HepG2 (cell line): ENCODE results near the gene DMGDH. TPM values are rescaled to one million over a fixed set of nuclear protein-coding genes. Genes with fewer than 3 reads are reported as not detected.

Experiments
- ERF ChIP-seq: IDR thresholded peaks from 2 replicates; pipeline ENCODE4 v1.6.1; 2018; ENCODE audit warnings: missing biosample characterization, missing genetic modification reagents
- ESRRA ChIP-seq: sonication (generic); formaldehyde crosslinking; IDR thresholded peaks from 2 replicates; pipeline ENCODE4 v1.5.1; 2020; ENCODE audit warnings: mild to moderate bottlenecking, low read depth, missing genetic modification reagents
- MAF1 ChIP-seq: sonication (generic); formaldehyde crosslinking; IDR thresholded peaks from 2 replicates; pipeline ENCODE4 v1.5.0; 2020; ENCODE audit warnings: missing genetic modification reagents, borderline replicate concordance
- NPAS2 ChIP-seq: sonication (generic); formaldehyde crosslinking; IDR thresholded peaks from 2 replicates; pipeline ENCODE4 v1.8.0; 2022; ENCODE audit warnings: mild to moderate bottlenecking, missing genetic modification reagents, borderline replicate concordance
- SMARCE1 ChIP-seq: fragments of 450-650 bp; IDR thresholded peaks from 2 replicates; pipeline ENCODE4 v1.6.1; 2017; ENCODE audit warnings: borderline replicate concordance
- SMC3 ChIP-seq: IDR thresholded peaks from 2 replicates; pipeline ENCODE4 v1.6.1; 2011; ENCODE audit warnings: low read length, improper control_type of control experiment
- SOX13 ChIP-seq, 3 experiments: fragments of 450-650 bp in 1 of 3; sonication (generic) in 1 of 3; formaldehyde crosslinking in 1 of 3; IDR thresholded peaks in 2 of 3; conservative IDR thresholded peaks in 1 of 3; 2 replicates each; pipeline versions ENCODE4 v1.5.0 to v1.6.1; 2016 to 2020; ENCODE audit warnings: antibody characterized with exemption in 1 of 3, mild to moderate bottlenecking in 1 of 3, missing compliant biosample characterization in 1 of 3, missing genetic modification reagents in 1 of 3, moderate library complexity in 1 of 3
- SOX5 ChIP-seq: IDR thresholded peaks from 2 replicates; pipeline ENCODE4 v1.6.1; 2016; ENCODE audit warnings: borderline replicate concordance
- SUZ12 ChIP-seq: fragments of 150-350 bp; IDR thresholded peaks from 2 replicates; pipeline ENCODE4 v1.6.1; 2014; ENCODE audit warnings: low read depth, low read length
- TAF1 ChIP-seq: sonication (generic); formaldehyde crosslinking; IDR thresholded peaks from 2 replicates; pipeline ENCODE4 v1.4.0; 2020; ENCODE audit warnings: missing genetic modification reagents
- U2AF1 ChIP-seq: fragments of 200-400 bp; formaldehyde crosslinking; optimal IDR thresholded peaks from 2 replicates; pipeline ENCODE3; 2017; ENCODE audit warnings: mild to moderate bottlenecking, low read depth, low read length
- WIZ ChIP-seq: sonication (generic); formaldehyde crosslinking; IDR thresholded peaks from 2 replicates; pipeline ENCODE4 v1.5.1; 2020; ENCODE audit warnings: mild to moderate bottlenecking, missing genetic modification reagents
- ZNF205 ChIP-seq: IDR thresholded peaks from 2 replicates; pipeline ENCODE4 v1.6.1; 2018; ENCODE audit warnings: missing biosample characterization, missing genetic modification reagents
- ZNF383 ChIP-seq: sonication (generic); formaldehyde crosslinking; IDR thresholded peaks from 2 replicates; pipeline ENCODE4 v1.4.0; 2020; ENCODE audit warnings: missing genetic modification reagents, mild to moderate bottlenecking, borderline replicate concordance
- ZNF841 ChIP-seq: sonication (generic); formaldehyde crosslinking; IDR thresholded peaks from 2 replicates; pipeline ENCODE4 v1.8.1; 2023; ENCODE audit warnings: missing genetic modification reagents, borderline replicate concordance
- ZSCAN21 ChIP-seq: sonication (generic); formaldehyde crosslinking; IDR thresholded peaks from 2 replicates; pipeline ENCODE4 v1.8.0; 2022; ENCODE audit warnings: mild to moderate bottlenecking, missing genetic modification reagents, moderate library complexity, borderline replicate concordance
- ZSCAN30 ChIP-seq: sonication (generic); formaldehyde crosslinking; IDR thresholded peaks from 2 replicates; pipeline ENCODE4 v1.5.0; 2020; ENCODE audit warnings: mild to moderate bottlenecking, missing genetic modification reagents
- ZZZ3 ChIP-seq: sonication (generic); formaldehyde crosslinking; IDR thresholded peaks from 2 replicates; pipeline ENCODE4 v1.4.0; 2020; ENCODE audit warnings: missing genetic modification reagents, mild to moderate bottlenecking, borderline replicate concordance
- polyA plus RNA-seq, 8 experiments: library from polyadenylated mRNA; depleted of rRNA in 3 of 8; stranded (reverse) in 7 of 8; unstranded in 1 of 8; fragments of >200 nt; fragmentation: Illumina TruSeq in 4 of 8; extraction: Trizol in 4 of 8; gene quantifications; 2 replicates each; pipeline versions ENCODE4 v1.2.1 to v1.2.3, GENCODE V29; 2011 to 2016; ENCODE audit warnings: low read depth in 4 of 8, missing spikeins in 1 of 8, mixed read lengths in 1 of 8; ENCODE audit not compliant: insufficient read depth in 1 of 8
- total RNA-seq, 5 experiments: library from RNA; depleted of rRNA; stranded (reverse); fragments of >200 nt; fragmentation: Illumina TruSeq; extraction: Trizol; gene quantifications; 2 replicates each; pipeline ENCODE4 v1.2.3, GENCODE V29; 2016; ENCODE audit warnings: low read depth in 1 of 5
- TF ChIP-seq, protein P1 (sequence below): IDR thresholded peaks from 2 replicates; pipeline ENCODE4 v1.4.0; 2020; ENCODE audit warnings: mild to moderate bottlenecking, missing genetic modification reagents
- TF ChIP-seq, protein P2 (sequence below): sonication (generic); formaldehyde crosslinking; IDR thresholded peaks from 2 replicates; pipeline ENCODE4 v1.8.1; 2022; ENCODE audit warnings: mild to moderate bottlenecking, missing genetic modification reagents
- TF ChIP-seq, protein P3 (sequence below): sonication (generic); formaldehyde crosslinking; IDR thresholded peaks from 2 replicates; pipeline ENCODE4 v1.4.0; 2020; ENCODE audit warnings: mild to moderate bottlenecking, missing genetic modification reagents
- TF ChIP-seq, protein P4 (sequence below): IDR thresholded peaks from 2 replicates; pipeline ENCODE4 v1.6.1; 2016

DMGDH gene
- total and polyA plus RNA-seq, 2 of the 13 experiments (the other 11 are each of a cell fraction or from before 2014, with no cell fraction given): 3.6 to 7.9 TPM

DNA sequence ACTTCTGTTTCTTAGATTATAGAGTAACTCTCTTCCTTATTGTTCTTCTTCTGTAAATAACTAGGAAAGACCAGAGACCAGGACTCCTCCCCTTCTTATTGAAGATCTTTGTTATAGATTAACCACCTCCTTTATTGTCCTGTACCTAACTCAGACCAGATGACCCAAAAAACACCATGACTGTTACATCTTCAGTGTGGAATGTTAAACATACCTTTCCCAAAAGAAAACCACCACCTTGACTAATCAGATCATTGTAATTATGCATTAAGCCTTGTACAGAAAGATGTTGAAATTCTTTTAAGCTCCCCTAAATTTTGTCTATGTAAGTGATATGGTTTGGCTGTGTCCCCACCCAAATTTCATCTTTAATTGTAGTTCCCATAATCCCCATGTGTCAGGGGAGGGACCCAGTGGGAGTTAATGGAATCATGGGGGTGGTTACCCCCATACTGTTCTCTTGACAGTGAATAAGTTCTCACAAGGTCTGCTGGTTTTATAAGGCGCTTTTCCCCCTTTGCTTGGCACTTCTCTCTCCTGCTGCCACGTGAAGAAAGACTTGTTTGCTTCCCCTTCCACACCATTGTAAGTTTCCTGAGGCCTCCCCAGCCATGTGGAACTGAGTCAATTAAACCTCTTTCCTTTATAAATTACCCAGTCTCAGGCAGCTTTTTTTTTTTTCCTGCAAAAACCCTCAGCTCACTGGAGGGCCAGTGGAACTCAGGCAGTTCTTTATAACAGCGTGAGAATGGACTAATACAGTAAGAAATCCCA, 110.6 kb downstream of the DMGDH start (continued):
- TF ChIP-seq ESRRA (CRISPR knock-in tag) (no peak), ZNF383 (no peak), U2AF1 (no peak), ZSCAN21 (CRISPR knock-in tag) (no peak), ZNF841 (CRISPR knock-in tag) (no peak), TAF1 (no peak), NPAS2 (no peak), ZNF205 (CRISPR knock-in tag) (no peak), ZZZ3 (CRISPR knock-in tag) (no peak), MAF1 (no peak), SOX13 (IDR thresholded peaks at IDR 0.05) (peak; percentile 72; the same call in 1 of the 2 replicates), SOX13 (CRISPR knock-in tag; conservative IDR thresholded peaks at IDR 0.05 in 1 of 2, IDR thresholded peaks at IDR 0.05 in 1 of 2) (peak in 1 of 2 experiments; percentile 98; a peak in 2 of 4 replicates), SMARCE1 (no peak), SMC3 (no peak), ZSCAN30 (CRISPR knock-in tag) (no peak), ERF (CRISPR knock-in tag) (no peak), SUZ12 (no peak), WIZ (CRISPR knock-in tag) (no peak), SOX5 (CRISPR knock-in tag) (peak; percentile 99)
- TF ChIP-seq, protein P1, sequence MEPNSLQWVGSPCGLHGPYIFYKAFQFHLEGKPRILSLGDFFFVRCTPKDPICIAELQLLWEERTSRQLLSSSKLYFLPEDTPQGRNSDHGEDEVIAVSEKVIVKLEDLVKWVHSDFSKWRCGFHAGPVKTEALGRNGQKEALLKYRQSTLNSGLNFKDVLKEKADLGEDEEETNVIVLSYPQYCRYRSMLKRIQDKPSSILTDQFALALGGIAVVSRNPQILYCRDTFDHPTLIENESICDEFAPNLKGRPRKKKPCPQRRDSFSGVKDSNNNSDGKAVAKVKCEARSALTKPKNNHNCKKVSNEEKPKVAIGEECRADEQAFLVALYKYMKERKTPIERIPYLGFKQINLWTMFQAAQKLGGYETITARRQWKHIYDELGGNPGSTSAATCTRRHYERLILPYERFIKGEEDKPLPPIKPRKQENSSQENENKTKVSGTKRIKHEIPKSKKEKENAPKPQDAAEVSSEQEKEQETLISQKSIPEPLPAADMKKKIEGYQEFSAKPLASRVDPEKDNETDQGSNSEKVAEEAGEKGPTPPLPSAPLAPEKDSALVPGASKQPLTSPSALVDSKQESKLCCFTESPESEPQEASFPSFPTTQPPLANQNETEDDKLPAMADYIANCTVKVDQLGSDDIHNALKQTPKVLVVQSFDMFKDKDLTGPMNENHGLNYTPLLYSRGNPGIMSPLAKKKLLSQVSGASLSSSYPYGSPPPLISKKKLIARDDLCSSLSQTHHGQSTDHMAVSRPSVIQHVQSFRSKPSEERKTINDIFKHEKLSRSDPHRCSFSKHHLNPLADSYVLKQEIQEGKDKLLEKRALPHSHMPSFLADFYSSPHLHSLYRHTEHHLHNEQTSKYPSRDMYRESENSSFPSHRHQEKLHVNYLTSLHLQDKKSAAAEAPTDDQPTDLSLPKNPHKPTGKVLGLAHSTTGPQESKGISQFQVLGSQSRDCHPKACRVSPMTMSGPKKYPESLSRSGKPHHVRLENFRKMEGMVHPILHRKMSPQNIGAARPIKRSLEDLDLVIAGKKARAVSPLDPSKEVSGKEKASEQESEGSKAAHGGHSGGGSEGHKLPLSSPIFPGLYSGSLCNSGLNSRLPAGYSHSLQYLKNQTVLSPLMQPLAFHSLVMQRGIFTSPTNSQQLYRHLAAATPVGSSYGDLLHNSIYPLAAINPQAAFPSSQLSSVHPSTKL (CRISPR knock-in tag): peak; percentile 78
- TF ChIP-seq, protein P2, sequence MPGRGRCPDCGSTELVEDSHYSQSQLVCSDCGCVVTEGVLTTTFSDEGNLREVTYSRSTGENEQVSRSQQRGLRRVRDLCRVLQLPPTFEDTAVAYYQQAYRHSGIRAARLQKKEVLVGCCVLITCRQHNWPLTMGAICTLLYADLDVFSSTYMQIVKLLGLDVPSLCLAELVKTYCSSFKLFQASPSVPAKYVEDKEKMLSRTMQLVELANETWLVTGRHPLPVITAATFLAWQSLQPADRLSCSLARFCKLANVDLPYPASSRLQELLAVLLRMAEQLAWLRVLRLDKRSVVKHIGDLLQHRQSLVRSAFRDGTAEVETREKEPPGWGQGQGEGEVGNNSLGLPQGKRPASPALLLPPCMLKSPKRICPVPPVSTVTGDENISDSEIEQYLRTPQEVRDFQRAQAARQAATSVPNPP (CRISPR knock-in tag): no peak
- TF ChIP-seq, protein P3, sequence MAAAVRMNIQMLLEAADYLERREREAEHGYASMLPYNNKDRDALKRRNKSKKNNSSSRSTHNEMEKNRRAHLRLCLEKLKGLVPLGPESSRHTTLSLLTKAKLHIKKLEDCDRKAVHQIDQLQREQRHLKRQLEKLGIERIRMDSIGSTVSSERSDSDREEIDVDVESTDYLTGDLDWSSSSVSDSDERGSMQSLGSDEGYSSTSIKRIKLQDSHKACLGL (CRISPR knock-in tag): no peak
- TF ChIP-seq, protein P4, sequence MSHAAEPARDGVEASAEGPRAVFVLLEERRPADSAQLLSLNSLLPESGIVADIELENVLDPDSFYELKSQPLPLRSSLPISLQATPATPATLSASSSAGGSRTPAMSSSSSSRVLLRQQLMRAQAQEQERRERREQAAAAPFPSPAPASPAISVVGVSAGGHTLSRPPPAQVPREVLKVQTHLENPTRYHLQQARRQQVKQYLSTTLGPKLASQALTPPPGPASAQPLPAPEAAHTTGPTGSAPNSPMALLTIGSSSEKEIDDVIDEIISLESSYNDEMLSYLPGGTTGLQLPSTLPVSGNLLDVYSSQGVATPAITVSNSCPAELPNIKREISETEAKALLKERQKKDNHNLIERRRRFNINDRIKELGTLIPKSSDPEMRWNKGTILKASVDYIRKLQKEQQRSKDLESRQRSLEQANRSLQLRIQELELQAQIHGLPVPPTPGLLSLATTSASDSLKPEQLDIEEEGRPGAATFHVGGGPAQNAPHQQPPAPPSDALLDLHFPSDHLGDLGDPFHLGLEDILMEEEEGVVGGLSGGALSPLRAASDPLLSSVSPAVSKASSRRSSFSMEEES (CRISPR knock-in tag): no peak
